GM10266 (cell line): ENCODE data around the gene ABI3BP.
"Not testable (repeated sequence)": the region's sequence is repeated elsewhere in the genome, so short reads cannot be mapped to it uniquely, and the experiment has no call there.

ENCODE experiments used
- DNase-seq: peaks from one replicate; pipeline ENCODE4 v3.0.0; 2012; ENCODE audit errors: extremely low spot score
- TF ChIP-seq, protein P1 (sequence below): IDR thresholded peaks from 2 replicates; pipeline ENCODE4 v1.5.1; 2012; ENCODE audit warnings: mild to moderate bottlenecking, low read depth; ENCODE audit not compliant: control insufficient read depth, insufficient read depth; ENCODE audit errors: missing control alignments

Gene ABI3BP

DNA sequence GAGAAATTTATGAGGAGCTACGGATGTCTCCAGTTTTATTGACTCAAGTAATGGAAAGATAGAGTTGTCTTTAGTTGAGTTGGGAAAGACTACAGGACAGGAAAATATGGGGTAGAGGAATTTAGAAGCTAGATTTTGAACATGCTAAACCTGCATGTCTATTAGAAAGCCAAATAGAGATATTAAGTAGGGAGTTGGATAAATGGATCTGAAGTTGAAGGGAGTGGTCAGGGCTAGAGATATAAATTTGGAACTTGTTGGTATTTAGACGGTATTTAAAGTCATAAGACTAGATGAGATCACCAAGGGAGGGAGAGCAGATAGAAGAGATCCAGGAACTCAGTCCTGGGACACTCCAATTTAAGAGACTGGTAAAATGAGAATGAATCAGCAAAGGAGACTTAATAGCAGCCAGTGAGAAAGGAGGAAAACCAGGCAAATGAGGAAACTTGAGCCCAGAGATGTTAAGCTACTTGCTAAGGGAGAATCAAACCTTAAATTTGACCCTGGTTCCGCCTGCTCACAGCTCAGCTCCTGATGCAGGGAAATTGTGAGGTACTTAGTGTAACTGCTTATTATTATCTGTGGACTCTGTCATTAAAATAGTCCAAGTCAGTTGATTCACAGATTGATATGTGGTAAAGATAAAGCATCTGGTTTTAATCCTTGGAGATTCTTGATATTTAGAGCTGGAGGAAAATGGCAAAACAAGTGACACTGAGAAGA, 35.8 kb downstream of the ABI3BP start:
- TF ChIP-seq, protein P1, sequence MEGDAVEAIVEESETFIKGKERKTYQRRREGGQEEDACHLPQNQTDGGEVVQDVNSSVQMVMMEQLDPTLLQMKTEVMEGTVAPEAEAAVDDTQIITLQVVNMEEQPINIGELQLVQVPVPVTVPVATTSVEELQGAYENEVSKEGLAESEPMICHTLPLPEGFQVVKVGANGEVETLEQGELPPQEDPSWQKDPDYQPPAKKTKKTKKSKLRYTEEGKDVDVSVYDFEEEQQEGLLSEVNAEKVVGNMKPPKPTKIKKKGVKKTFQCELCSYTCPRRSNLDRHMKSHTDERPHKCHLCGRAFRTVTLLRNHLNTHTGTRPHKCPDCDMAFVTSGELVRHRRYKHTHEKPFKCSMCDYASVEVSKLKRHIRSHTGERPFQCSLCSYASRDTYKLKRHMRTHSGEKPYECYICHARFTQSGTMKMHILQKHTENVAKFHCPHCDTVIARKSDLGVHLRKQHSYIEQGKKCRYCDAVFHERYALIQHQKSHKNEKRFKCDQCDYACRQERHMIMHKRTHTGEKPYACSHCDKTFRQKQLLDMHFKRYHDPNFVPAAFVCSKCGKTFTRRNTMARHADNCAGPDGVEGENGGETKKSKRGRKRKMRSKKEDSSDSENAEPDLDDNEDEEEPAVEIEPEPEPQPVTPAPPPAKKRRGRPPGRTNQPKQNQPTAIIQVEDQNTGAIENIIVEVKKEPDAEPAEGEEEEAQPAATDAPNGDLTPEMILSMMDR: no peak
- no peak for DNase-seq

DNA sequence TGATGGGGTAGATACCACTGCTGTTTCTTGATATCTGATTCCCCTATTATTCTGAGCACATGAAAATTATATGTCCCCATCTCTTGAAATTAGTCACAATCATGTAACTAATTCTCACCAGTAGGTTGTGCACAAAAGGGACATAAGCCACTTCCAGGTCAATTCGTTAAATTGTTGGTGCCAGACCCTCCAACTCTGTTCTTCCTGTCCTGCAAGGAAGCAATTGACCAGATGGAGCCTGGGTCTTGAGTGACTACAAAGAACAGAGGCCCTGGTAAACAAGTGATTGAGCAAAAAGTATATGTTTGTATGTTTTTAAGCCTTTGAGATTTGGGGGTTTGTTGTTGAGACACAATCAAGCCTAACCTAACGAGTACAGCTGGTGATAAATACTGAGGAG, 36.9 kb downstream of the ABI3BP start:
- TF ChIP-seq, protein P1: no peak
- DNase-seq: no peak

DNA sequence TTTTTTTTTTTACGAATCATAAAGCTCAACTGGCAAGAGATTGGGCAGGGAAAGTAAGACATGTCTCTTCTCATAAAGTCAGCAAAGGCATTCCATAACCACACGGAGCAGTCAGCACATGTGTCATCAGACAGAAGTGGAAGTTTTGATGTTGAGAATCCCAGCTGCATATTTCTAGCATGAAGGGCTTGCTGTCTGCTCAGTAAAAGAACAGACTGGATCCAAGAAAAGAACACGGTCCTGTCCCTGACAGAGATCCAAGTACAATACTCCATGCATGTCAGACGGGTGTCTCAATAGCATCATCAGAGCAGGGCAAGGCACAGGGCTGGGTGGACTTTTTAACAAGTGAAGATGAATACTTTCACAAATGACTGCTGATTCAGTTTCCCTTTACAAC, 38.2 kb downstream of the ABI3BP start:
- DNase-seq: no peak

DNA sequence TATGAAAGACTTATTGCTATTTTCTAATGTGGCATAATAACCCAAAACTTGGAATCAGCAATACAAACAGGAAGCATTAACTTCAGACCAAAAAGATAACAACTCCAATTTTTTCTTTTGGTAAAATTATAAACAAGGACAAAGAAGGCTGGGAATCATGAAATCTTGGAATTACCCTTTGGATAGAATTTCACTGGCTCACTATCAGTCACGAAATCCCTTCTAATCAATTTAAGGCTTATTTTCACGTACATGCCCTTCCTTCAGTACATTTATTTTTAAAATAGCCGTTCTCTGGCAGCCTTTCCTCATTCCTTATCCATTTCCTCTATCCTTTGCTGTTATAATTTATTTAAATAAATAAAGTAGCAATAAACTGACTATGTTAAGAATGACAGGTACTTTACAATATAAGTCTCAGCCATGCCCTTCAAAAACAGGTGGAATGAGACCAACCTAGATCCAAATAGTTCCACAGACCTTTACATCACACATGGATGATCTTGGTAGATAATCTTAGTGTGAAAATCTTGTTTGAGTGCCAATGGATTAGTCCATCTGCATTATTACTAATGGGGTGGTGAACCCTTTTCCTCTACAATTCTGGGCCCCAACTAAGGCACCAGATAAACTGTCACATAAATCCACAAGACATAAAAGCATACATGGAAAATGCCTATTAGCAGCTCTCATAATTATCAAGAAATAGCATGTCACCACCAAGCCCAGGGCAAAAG, 38.9 kb downstream of the ABI3BP start:
- TF ChIP-seq, protein P1: no peak
- no peak for DNase-seq

More for the DNA sequence above, 38.2 kb downstream of the ABI3BP start:
- TF ChIP-seq, protein P1: no peak

DNA sequence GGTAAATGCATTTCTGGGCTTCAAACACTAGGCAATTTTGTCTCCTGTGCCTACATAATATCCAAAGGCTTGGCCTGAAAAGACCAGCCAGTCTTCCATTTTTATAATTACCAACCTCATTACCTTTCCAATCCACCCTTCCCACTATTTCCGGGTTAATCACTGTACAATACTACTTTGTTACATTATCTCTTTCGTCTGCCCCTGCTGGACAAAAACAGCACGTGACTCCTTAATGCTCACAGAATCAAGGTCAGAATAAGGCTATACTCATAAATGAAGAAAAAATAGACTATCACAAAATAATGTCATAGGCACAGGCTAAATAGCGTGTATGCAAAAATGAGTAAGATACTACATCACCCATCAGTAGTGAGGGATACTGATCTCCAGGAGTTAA, 40.1 kb downstream of the ABI3BP start:
- TF ChIP-seq, protein P1: no peak

DNA sequence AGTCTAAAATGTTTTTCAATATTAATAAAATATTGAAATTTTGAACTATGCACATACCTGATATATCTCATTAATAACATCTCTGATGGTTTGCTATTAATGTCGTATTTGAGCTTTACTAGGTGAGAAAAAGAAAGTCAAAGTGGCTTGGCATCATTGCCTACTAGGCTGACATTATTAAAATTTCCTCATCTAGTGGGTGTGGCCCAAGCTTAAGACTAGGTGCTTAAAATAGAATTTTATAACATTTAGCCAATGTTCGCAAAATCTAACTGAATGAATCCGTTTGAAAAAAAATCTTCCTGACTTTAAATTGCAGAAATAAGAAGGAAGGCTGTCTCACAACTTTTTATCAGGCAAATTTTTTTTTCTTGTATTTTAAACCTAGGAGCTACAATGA, 46.1 kb downstream of the ABI3BP start:
- TF ChIP-seq, protein P1: no peak
- no peak for DNase-seq

More for the DNA sequence above, 40.1 kb downstream of the ABI3BP start:
- DNase-seq: no peak

DNA sequence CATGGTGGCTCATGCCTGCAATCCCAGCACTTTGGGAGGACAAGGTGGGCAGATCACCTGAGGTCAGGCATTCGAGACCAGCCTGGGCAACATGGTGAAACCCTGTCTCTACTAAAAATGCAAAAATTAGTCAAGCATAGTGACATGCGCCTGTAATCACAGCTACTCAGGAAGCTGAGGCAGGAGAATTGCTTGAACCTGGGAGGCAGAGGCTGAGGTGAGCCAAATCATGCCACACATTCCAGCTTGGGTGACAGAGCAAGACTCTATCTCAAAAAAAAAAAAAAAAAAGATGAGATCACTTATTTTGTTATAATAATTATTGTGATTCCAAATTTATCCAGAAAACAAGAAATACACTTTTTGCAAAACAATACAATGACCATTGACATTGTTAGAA, 47.1 kb downstream of the ABI3BP start:
- not testable (repeated sequence) for DNase-seq
